SH-SY5Y (cell line): ENCODE measurements around the gene COL13A1.

Experiments used
- GATA2 ChIP-seq: IDR thresholded peaks from 2 replicates; pipeline ENCODE4 v1.6.1; 2011; ENCODE audit warnings: mild to moderate bottlenecking, low read depth, low read length
- GATA3 ChIP-seq: IDR thresholded peaks from 2 replicates; pipeline ENCODE4 v1.6.1; 2011; ENCODE audit warnings: low read depth, mild to moderate bottlenecking, low read length, moderate library complexity

GRCh38 chr10:69925111-69925510 is 123.4 kb downstream of the COL13A1 start:
- TF ChIP-seq GATA3 (no peak), GATA2 (no peak)
